Peyer's patch (tissue), 4 donors: ENCODE data around the gene PTPRR. TPM values are rescaled to one million over a fixed set of nuclear protein-coding genes. Genes with fewer than 3 reads are reported as not detected.
"Not testable (repeated sequence)": the region's sequence is repeated elsewhere in the genome, so short reads cannot be mapped to it uniquely, and the experiment has no call there.

Source experiments
- DNase-seq, 3 donors: peaks; one replicate each; pipeline ENCODE4 v3.0.0-alpha.2; 2017 to 2019
- H3K27ac ChIP-seq, 4 donors: fragments of 200-600 bp; sonication (generic); one replicate each; pipeline ENCODE4 v1.5.1; 2016 to 2019
- H3K27me3 ChIP-seq, 2 donors: fragments of 200-600 bp; sonication (generic); one replicate each; pipeline ENCODE4 v1.5.1; 2019
- H3K36me3 ChIP-seq, 3 donors: fragments of 200-600 bp; sonication (generic); one replicate each; pipeline ENCODE4 v1.5.1; 2016 to 2019
- H3K4me1 ChIP-seq, 4 donors: fragments of 200-600 bp; sonication (generic); one replicate each; pipeline ENCODE4 v1.5.1; 2016 to 2019
- H3K4me3 ChIP-seq, 4 donors: fragments of 200-600 bp; sonication (generic); 1 replicate in 3 of 4; 2 replicates in 1 of 4; pipeline ENCODE4 v1.5.1; 2016 to 2019; ENCODE audit warnings: mild to moderate bottlenecking in 1 of 4
- H3K9me3 ChIP-seq, 4 donors: fragments of 200-600 bp; sonication (generic); one replicate each; pipeline ENCODE4 v1.5.1; 2016 to 2019; ENCODE audit warnings: mild to moderate bottlenecking in 1 of 4
- CTCF ChIP-seq, 6 experiments: fragments of 450-650 bp in 4 of 6; fragments of 200-600 bp in 2 of 6; sonication (generic) in 1 of 6; IDR thresholded peaks; one replicate each; pipeline ENCODE4 v1.5.1; 2017 to 2019; ENCODE audit warnings: antibody characterized with exemption in 6 of 6, mild to moderate bottlenecking in 3 of 6, moderate library complexity in 1 of 6
- POLR2A ChIP-seq, 2 donors: fragments of 450-650 bp; IDR thresholded peaks; one replicate each; pipeline ENCODE4 v1.5.1; 2017; ENCODE audit warnings: antibody characterized with exemption in 2 of 2, mild to moderate bottlenecking in 2 of 2, moderate library complexity in 2 of 2
- total RNA-seq, 4 donors: library from RNA; depleted of rRNA; stranded (reverse); fragments of >200 nt; gene quantifications; one replicate each; pipeline ENCODE4 v1.1.0, GENCODE V29; 2016

PTPRR gene
- total RNA-seq, 4 donors from 2014 or later = 17.5 to 30.3 (median 20.2) TPM; not detected in 1

DNA sequence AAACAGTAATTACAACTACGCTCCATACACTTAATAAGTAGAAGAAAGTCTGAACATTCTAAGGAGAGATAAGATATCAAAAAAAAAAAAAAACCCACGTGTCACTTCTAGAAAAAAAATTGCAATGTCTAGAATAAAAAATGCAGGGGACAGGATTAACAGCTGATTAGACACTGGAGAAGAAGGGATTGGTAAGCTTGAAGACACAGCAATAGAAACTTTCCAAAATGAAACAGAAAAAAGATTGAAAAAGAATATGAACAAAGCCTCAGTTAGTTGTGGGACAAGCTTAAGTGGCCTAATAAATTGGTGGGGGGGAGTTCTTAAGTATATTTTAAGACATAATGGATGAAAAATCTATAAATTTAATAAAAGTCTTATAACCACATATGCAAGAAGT, 105.5 kb downstream of the PTPRR start:
- H3K27ac ChIP-seq = peak overlapping the region in 1 of 4 donors; percentile 67

GRCh38 chr12:70813559-70813958, 107.0 kb downstream of the PTPRR start:
- Histone ChIP-seq H3K9me3 (no peaks in the 10 kb centered on the region), H3K36me3 (no peaks in the 10 kb centered on the region), H3K27ac (peak overlapping the region in 1 of 4 donors; percentile 27), H3K4me1 (peaks cover 0 to 8% (median 0%) of the 10 kb centered on the region in 4 donors), H3K4me3 (peak overlapping the region in 1 of 4 donors; percentile 16), H3K27me3 (no peaks in the 10 kb centered on the region)
- no peak for DNase-seq
- TF ChIP-seq CTCF (IDR thresholded peaks at IDR 0.05) (no peak), POLR2A (IDR thresholded peaks at IDR 0.05) (no peak)

More for the DNA sequence above, 105.5 kb downstream of the PTPRR start:
- H3K4me3 ChIP-seq = no peak overlapping the region
- H3K9me3 ChIP-seq = no peaks in the 10 kb centered on the region
- H3K4me1 ChIP-seq = peaks cover 0 to 8% (median 0%) of the 10 kb centered on the region in 4 donors
- no peaks in the 10 kb centered on the region for H3K27me3 ChIP-seq
- H3K36me3 ChIP-seq = no peaks in the 10 kb centered on the region
- TF ChIP-seq POLR2A (IDR thresholded peaks at IDR 0.05) = no peak
- TF ChIP-seq CTCF (IDR thresholded peaks at IDR 0.05) = no peak
- DNase-seq = no peak

DNA sequence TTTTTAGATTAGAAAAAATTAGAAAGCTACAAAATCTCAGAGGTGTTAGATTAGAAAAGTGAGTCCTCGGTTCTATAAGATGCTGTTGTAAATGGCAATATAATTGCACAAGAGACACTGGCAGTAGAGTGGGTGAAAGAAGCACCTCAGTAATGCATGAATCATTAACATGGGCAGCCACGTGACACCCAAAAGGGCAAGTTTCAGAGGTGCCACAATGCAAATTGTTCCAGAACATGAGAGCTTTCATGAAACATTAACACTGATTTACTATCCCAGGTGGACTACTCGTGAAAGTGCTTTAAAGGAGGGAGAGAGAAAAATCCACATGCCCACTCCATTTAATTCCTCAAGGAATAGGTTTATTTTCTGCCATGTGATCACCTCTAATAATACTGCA, 108.4 kb downstream of the PTPRR start:
- Histone ChIP-seq H3K4me3 (peak overlapping the region in 2 of 4 donors; percentile 10 to 16), H3K9me3 (peaks cover 0 to 3% (median 0%) of the 10 kb centered on the region in 4 donors), H3K27ac (peak overlapping the region in 2 of 4 donors; percentile 36 to 80), H3K36me3 (no peaks in the 10 kb centered on the region), H3K27me3 (no peaks in the 10 kb centered on the region), H3K4me1 (peaks cover 0 to 8% (median 0%) of the 10 kb centered on the region in 4 donors)
- TF ChIP-seq POLR2A (IDR thresholded peaks at IDR 0.05) (peak in 1 of 2 donors; percentile 41), CTCF (IDR thresholded peaks at IDR 0.05) (no peak)
- DNase-seq = peak in 2 of 3 donors; percentile 57 to 88

- peaks cover 0 to 3% (median 0%) of the 10 kb centered on the region in 4 donors for H3K9me3 ChIP-seq
- H3K36me3 ChIP-seq = no peaks in the 10 kb centered on the region
- DNase-seq = no peak
- no peaks in the 10 kb centered on the region for H3K27me3 ChIP-seq
- no peak overlapping the region for H3K27ac ChIP-seq
- H3K4me3 ChIP-seq = no peak overlapping the region
- TF ChIP-seq POLR2A (IDR thresholded peaks at IDR 0.05) (no peak), CTCF (IDR thresholded peaks at IDR 0.05) (no peak)
- no peaks in the 10 kb centered on the region for H3K4me1 ChIP-seq
These were observed 110.7 kb downstream of the PTPRR start for GRCh38 chr12:70809887-70810286.

- not testable (repeated sequence) for H3K27me3 ChIP-seq, H3K36me3 ChIP-seq, H3K4me1 ChIP-seq, DNase-seq, H3K9me3 ChIP-seq, H3K4me3 ChIP-seq, H3K27ac ChIP-seq
These were observed 112.5 kb downstream of the PTPRR start for GRCh38 chr12:70807993-70808392.

GRCh38 chr12:70806827-70807226, 113.7 kb downstream of the PTPRR start:
- Histone ChIP-seq H3K27ac (no peak overlapping the region), H3K9me3 (peaks cover 0 to 3% (median 0%) of the 10 kb centered on the region in 4 donors), H3K27me3 (no peaks in the 10 kb centered on the region), H3K4me3 (no peak overlapping the region), H3K4me1 (no peaks in the 10 kb centered on the region), H3K36me3 (no peaks in the 10 kb centered on the region)
- DNase-seq = no peak
- no peak for TF ChIP-seq CTCF (IDR thresholded peaks at IDR 0.05)
- no peak for TF ChIP-seq POLR2A (IDR thresholded peaks at IDR 0.05)
